Neural crest cell (in vitro differentiated cells): ENCODE measurements around the gene ADAMTS2. TPM values are rescaled to one million over a fixed set of nuclear protein-coding genes. Genes with fewer than 3 reads are reported as not detected.

ENCODE experiments used
- DNase-seq: peaks from one replicate; pipeline ENCODE4 v3.0.0; 2021; ENCODE audit warnings: low read depth, mixed read lengths, low spot score
- H3K27ac Mint-ChIP-seq: one replicate; pipeline ENCODE4 v1.8.0; 2021; ENCODE audit warnings: mild to moderate bottlenecking, mixed read lengths; ENCODE audit not compliant: unreplicated experiment
- H3K27me3 Mint-ChIP-seq: 2 replicates; pipeline ENCODE4 v1.8.0; 2021; ENCODE audit warnings: low read depth, mild to moderate bottlenecking, mixed read lengths
- H3K36me3 Mint-ChIP-seq: 2 replicates; pipeline ENCODE4 v1.8.0; 2021; ENCODE audit warnings: low read depth, mild to moderate bottlenecking, mixed read lengths
- H3K4me1 Mint-ChIP-seq: 2 replicates; pipeline ENCODE4 v1.8.0; 2021; ENCODE audit warnings: mixed read lengths
- H3K4me3 Mint-ChIP-seq: one replicate; pipeline ENCODE4 v1.8.0; 2021; ENCODE audit warnings: mild to moderate bottlenecking, mixed read lengths
- H3K9me3 Mint-ChIP-seq: 2 replicates; pipeline ENCODE4 v1.8.0; 2021; ENCODE audit warnings: mixed read lengths
- total RNA-seq: library from RNA; stranded (reverse); gene quantifications from 2 replicates; pipeline ENCODE4 v1.2.1, GENCODE V29; 2021
- TF ChIP-seq, protein P1 (sequence below): fragments of 200-600 bp; sonication (generic); conservative IDR thresholded peaks from 2 replicates; pipeline ENCODE4 v1.5.0; 2021; ENCODE audit warnings: antibody characterized with exemption, mild to moderate bottlenecking

The ADAMTS2 gene
- total RNA-seq, 1 donor from 2014 or later: 1.5 TPM

DNA sequence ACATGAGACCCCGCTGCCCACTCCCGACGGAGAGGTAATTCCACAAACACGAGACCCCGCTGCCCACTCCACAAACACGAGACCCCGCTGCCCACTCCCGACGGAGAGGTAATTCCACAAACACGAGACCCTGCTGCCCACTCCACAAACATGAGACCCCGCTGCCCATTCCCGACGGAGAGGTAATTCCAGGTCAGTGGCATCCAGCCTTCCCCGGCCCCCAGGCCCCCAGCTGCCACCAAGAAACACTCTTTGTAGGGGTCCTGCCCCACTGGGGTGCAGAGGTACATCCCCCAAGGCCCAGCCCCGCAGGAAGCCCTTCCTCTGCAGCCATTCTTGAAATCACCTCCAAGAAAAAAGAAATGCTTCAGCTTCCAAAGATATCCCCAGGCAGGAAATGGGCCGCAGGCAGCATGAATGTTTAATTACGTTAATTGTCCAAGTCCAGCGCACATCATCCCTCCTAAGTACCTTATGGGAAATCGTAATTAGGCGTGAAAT, 115.9 kb downstream of the ADAMTS2 start:
- H3K4me1 Mint-ChIP-seq: peaks cover 6% of the 10 kb centered on the region
- no peaks in the 10 kb centered on the region for H3K27me3 Mint-ChIP-seq
- no peak overlapping the region for H3K27ac Mint-ChIP-seq
- TF ChIP-seq, protein P1, sequence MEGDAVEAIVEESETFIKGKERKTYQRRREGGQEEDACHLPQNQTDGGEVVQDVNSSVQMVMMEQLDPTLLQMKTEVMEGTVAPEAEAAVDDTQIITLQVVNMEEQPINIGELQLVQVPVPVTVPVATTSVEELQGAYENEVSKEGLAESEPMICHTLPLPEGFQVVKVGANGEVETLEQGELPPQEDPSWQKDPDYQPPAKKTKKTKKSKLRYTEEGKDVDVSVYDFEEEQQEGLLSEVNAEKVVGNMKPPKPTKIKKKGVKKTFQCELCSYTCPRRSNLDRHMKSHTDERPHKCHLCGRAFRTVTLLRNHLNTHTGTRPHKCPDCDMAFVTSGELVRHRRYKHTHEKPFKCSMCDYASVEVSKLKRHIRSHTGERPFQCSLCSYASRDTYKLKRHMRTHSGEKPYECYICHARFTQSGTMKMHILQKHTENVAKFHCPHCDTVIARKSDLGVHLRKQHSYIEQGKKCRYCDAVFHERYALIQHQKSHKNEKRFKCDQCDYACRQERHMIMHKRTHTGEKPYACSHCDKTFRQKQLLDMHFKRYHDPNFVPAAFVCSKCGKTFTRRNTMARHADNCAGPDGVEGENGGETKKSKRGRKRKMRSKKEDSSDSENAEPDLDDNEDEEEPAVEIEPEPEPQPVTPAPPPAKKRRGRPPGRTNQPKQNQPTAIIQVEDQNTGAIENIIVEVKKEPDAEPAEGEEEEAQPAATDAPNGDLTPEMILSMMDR: no peak
- H3K36me3 Mint-ChIP-seq: peaks cover 2% of the 10 kb centered on the region
- no peak overlapping the region for H3K4me3 Mint-ChIP-seq
- peaks cover 4% of the 10 kb centered on the region for H3K9me3 Mint-ChIP-seq
- no peak for DNase-seq

DNA sequence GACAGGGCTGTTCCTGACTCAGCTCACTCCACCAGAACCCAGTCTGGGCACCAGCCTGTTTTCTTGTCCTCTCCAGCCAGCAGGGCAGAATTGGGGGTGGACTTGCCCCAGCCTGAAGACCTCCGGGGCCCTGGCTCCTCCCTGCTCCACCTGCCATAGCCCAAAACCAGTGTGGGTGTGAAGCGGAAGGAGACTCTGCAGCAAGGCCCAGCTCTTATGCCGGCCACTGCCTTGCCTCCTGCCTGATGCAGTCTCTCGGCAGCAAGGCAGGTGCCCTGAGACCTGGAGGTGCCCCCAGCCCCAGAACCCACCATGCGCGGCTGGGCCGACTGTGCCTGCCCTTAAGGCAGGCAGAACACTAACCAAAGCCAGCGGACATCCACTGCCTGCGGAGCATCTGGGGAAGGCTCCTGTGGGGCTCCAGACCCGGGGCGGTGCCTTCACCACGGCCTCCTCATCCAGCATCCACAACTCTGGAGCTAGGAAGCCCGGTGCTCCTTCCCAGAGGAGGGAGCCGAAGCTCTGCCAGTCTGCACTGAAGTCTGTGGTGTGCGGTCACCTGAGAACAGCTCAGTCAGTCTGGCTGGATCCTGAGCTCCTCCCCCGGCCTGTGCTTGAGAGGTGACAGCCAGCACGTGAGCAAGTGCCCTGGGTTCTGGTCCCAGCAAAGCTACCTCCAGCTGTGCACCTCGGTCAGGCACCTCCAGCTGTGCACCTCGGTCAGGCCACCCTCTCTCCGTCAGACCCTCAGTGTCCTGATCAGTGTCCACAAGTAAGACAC, 116.7 kb downstream of the ADAMTS2 start:
- DNase-seq: no peak
- TF ChIP-seq, protein P1: no peak
- Mint-ChIP-seq H3K4me1 (peaks cover 6% of the 10 kb centered on the region), H3K27me3 (no peaks in the 10 kb centered on the region), H3K36me3 (peaks cover 6% of the 10 kb centered on the region), H3K4me3 (no peak overlapping the region), H3K27ac (no peak overlapping the region), H3K9me3 (peaks cover 9% of the 10 kb centered on the region)

DNA sequence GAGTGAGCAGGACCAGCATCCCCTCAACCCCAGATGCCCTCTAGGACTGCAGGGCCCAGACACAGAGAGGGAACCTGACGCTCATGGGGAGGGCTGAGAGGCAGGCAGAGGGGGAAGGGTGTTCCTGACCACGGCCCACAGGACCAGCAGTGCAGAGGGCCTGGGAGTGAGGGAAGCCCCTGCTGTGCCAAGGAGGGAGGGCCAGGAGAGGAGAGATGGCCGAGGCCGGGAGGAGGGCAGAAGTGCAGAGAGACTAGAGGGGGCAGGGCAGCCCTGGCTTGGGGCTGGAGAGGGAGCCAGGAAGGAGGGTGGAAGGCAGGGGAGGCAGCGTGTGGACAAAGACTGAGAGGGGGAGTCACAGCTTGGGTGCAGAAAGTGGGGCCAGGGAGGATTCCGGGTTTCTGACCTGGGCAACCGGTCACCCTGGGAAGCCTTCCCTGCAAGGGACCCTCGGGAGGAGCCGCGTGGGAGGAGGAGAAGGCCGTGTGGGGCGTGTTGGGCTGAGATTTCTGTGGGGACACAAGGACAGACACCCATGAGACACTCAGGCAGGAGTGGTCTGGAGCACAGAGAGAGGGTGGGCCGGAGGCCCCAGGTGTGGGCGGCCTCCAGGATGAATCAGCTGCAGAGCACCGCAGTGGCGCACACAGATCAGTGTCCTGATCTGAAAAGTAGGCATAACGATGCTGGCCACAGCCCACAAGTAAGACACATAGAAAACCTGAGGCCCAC, 117.5 kb downstream of the ADAMTS2 start:
- DNase-seq: no peak
- Mint-ChIP-seq H3K36me3 (peaks cover 13% of the 10 kb centered on the region), H3K4me1 (peaks cover 6% of the 10 kb centered on the region), H3K27ac (peak overlapping the region; percentile 81), H3K9me3 (peaks cover 16% of the 10 kb centered on the region), H3K4me3 (no peak overlapping the region), H3K27me3 (no peaks in the 10 kb centered on the region)
- TF ChIP-seq, protein P1: no peak

DNA sequence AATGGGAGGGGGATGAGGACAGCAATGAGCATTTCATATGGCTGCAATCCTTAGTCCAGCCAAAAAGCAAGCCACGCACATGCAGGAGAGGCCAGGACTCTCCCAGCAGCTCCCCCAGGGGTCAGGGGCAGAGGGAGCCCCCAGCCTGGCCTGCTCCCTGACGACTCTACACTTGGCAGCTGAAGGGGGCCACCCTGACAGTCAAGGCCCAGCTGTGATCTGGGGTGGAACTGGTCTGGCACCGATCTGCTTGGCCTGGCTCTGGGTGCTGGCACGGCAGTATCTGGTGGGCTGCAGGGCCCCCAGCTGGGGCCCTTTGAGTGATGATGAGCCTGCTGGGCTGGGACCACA, 118.1 kb downstream of the ADAMTS2 start:
- Mint-ChIP-seq H3K9me3 (peaks cover 16% of the 10 kb centered on the region), H3K4me3 (no peak overlapping the region), H3K36me3 (peaks cover 13% of the 10 kb centered on the region), H3K4me1 (peaks cover 6% of the 10 kb centered on the region), H3K27ac (no peak overlapping the region), H3K27me3 (no peaks in the 10 kb centered on the region)
- TF ChIP-seq, protein P1: no peak
- no peak for DNase-seq

DNA sequence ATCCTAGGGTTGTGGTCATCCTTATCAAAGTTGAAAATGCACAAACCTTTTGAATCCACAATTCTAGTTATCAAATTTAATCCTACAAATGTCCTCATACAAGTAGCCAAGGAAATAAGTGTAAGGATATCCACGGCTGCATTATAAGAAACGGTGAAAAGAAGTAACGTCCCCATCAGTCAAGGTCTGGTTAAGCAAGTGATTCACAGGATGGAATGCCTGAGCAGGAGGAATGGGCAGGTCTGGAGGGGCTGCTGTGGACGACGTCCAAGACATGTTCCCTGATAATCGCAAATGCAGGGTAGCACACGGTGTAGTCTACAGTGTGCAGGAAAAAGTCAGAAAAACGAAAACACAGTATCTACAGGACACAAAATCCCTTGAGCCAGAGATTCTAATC, 118.6 kb downstream of the ADAMTS2 start:
- no peak for DNase-seq
- H3K27ac Mint-ChIP-seq: no peak overlapping the region
- no peaks in the 10 kb centered on the region for H3K27me3 Mint-ChIP-seq
- H3K36me3 Mint-ChIP-seq: peaks cover 13% of the 10 kb centered on the region
- peaks cover 6% of the 10 kb centered on the region for H3K4me1 Mint-ChIP-seq
- no peak overlapping the region for H3K4me3 Mint-ChIP-seq
- TF ChIP-seq, protein P1: no peak
- peaks cover 16% of the 10 kb centered on the region for H3K9me3 Mint-ChIP-seq
